VCaP (cell line): ENCODE measurements around the gene CHD5.

Experiments
- H3K27ac ChIP-seq: fragments of 450-650 bp; 2 replicates; pipeline ENCODE4 v1.5.1; 2017
- TF ChIP-seq, protein P1 (sequence below): fragments of 450-650 bp; conservative IDR thresholded peaks from 2 replicates; pipeline ENCODE4 v1.5.1; 2017; ENCODE audit warnings: mild to moderate bottlenecking, moderate library complexity

The CHD5 gene

GRCh38 chr1:6121651-6122370, 58.3 kb downstream of the CHD5 start:
- no peak overlapping the region for H3K27ac ChIP-seq
- TF ChIP-seq, protein P1, sequence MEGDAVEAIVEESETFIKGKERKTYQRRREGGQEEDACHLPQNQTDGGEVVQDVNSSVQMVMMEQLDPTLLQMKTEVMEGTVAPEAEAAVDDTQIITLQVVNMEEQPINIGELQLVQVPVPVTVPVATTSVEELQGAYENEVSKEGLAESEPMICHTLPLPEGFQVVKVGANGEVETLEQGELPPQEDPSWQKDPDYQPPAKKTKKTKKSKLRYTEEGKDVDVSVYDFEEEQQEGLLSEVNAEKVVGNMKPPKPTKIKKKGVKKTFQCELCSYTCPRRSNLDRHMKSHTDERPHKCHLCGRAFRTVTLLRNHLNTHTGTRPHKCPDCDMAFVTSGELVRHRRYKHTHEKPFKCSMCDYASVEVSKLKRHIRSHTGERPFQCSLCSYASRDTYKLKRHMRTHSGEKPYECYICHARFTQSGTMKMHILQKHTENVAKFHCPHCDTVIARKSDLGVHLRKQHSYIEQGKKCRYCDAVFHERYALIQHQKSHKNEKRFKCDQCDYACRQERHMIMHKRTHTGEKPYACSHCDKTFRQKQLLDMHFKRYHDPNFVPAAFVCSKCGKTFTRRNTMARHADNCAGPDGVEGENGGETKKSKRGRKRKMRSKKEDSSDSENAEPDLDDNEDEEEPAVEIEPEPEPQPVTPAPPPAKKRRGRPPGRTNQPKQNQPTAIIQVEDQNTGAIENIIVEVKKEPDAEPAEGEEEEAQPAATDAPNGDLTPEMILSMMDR, result no peak

GRCh38 chr1:6121021-6121421, 59.1 kb downstream of the CHD5 start:
- H3K27ac ChIP-seq, result no peak overlapping the region
- TF ChIP-seq, protein P1, result no peak

DNA sequence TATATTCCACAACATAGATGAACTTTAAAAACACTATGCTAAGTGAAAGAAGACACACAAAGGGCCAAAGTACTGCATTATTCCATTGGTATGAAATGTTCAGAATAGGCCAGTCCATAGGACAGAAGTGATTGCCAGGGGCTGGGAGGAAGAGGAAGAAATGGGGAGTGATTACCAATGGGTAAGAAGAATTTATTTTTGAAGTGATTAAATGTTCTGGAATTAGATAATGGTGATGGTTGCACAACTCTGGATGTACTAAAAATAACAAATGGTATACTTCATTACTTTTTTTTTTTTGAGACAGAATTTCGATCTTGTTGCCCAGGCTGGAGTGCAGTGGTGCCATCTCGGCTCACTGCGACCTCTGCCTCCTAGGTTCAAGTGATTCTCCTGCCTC, 61.7 kb downstream of the CHD5 start:
- TF ChIP-seq, protein P1, result no peak

GRCh38 chr1:6117624-6118023, 62.5 kb downstream of the CHD5 start:
- H3K27ac ChIP-seq, result no peak overlapping the region
- TF ChIP-seq, protein P1, result no peak

More for the DNA sequence above, 61.7 kb downstream of the CHD5 start:
- no peak overlapping the region for H3K27ac ChIP-seq

DNA sequence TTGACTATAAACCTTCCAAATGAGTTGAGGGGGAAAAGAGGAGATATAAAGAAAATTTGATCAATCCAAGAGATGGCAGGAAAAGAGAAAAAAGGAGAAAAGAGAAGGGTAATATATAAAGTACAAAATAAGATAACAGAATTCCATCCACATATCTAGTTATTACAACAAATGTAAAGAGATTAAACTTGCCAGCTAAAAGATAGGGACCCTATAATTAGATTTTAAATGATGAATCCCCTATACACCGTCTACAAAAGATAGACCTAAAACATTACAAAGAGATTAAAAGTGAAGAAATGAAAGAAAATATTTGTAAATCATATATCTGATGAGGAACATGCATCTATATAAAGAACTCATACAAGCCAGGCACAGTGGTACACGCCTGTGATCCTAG, 63.1 kb downstream of the CHD5 start:
- TF ChIP-seq, protein P1, result no peak
- no peak overlapping the region for H3K27ac ChIP-seq

GRCh38 chr1:6116137-6116536, 64.0 kb downstream of the CHD5 start:
- TF ChIP-seq, protein P1, result no peak
- H3K27ac ChIP-seq, result no peak overlapping the region

DNA sequence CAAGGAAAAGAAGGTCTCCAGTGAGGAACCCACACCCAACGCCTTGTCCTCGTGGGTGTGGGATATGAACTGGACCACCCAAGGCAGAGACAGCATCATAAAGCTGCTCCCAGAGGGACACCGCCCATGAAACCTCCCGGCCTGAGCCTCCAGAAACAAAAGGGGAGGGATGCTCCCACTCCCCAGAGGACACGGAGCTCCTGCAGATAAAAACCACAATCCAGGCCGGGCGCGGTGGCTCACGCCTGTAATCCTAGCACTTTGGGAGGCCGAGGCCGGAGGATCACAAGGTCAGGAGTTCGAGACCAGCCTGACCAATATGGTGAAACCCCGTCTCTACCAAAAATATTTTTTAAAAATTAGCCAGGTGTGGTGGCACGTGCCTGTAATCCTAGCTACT, 66.4 kb downstream of the CHD5 start:
- TF ChIP-seq, protein P1, result no peak
- no peak overlapping the region for H3K27ac ChIP-seq
